ENCODE measurements around the gene RBM17. TPM values are rescaled to one million over a fixed set of nuclear protein-coding genes. Genes with fewer than 3 reads are reported as not detected.

RBM17 gene
- total RNA-seq, 1 experiment from 2014 or later: 28.4 TPM

DNA sequence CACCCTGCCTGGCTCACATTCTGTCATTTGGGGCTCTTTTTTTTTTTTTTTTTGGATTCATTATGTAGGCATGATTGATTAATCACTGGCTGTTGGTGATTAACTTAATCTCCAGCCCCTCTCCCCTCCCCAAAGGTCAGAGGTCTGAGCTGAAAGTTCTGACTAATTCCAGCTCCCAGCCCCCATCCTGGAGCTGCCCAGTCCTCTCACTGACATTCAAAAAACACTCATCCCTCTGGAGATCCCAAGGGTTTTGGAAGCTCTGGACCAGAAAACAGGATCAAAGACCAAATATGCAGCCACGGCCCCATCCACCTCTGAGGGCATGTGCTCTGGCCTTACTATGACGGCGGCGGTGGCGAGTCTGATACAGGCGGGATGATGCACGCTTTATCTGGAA is 53.8 kb downstream of the RBM17 start:
- intact Hi-C loops (cut with micrococcal nuclease): loop anchor here (5.0 kb wide), 1 partner anchor 60 kb away; the partner anchor contains the start of gene PFKFB3
- ChIA-PET POLR2A (ENCODE audit: unreplicated experiment) (no interaction called here), CTCF (interaction anchor here (0.7 kb wide), 1 partner anchor 28 kb away, joined by 4 read pairs; no protein-coding TSS in a partner anchor)

DNA sequence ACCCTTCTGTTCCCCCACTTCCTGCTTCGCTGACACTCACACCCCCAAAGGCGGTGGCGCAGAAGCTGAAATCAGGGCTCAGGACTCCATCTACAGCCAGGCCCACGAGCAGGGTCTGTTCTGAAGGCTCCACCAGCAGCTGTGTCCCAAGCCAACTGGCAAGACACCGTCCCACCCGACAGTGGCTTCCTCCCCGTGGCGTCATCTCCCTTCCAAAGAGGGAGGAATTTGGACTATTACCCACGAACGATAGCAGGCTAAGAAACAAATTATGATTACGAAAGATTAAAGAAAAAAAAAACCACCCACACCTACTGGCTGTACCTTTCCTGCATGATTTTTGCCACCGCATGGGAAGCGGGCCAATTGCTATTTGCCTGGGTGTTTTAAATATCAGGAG is 54.3 kb downstream of the RBM17 start:
- ATAC-seq: no peak
- ChIA-PET POLR2A (ENCODE audit: unreplicated experiment) (no interaction called here), CTCF (interaction anchor here (0.7 kb wide), 1 partner anchor 28 kb away, joined by 4 read pairs; no protein-coding TSS in a partner anchor)
- H3K9me2 ChIP-seq (replicated peaks; ENCODE audit: low read length): no peaks in the 10 kb centered on the region
- H3K27me3 ChIP-seq (ENCODE audit: low read length): no peaks in the 10 kb centered on the region
- intact Hi-C loops (cut with micrococcal nuclease): loop anchor here (5.0 kb wide), 1 partner anchor 59 kb away; the partner anchor contains the start of gene PFKFB3
- no peaks in the 10 kb centered on the region for H3F3A ChIP-seq (ENCODE audit: low read length, unreplicated experiment)
- DNase-seq: no peak
- no TSS peak for BruUV-seq (replicated peaks)
- H3K79me2 ChIP-seq (ENCODE audit: low read length): peaks cover 11% of the 10 kb centered on the region
- H3K4me1 ChIP-seq (ENCODE audit: insufficient read depth, low read length): peaks cover 6% of the 10 kb centered on the region; the same call in 1 of the 2 replicates
- H4K20me1 ChIP-seq (ENCODE audit: low read length): no peaks in the 10 kb centered on the region
- H3K9ac ChIP-seq (ENCODE audit: low read length): no peak overlapping the region
- H3K4me3 ChIP-seq (ENCODE audit: low read length): no peak overlapping the region
- H2AFZ ChIP-seq (ENCODE audit: low read length): no peak overlapping the region
- no peaks in the 10 kb centered on the region for H3K36me3 ChIP-seq (ENCODE audit: low read depth, low read length)
- H3K9me3 ChIP-seq (ENCODE audit: low read length): no peaks in the 10 kb centered on the region
- H3K27ac ChIP-seq (ENCODE audit: low read length): no peak overlapping the region
- H3K4me2 ChIP-seq (ENCODE audit: low read length): no peak overlapping the region
- TF ChIP-seq, protein P1, sequence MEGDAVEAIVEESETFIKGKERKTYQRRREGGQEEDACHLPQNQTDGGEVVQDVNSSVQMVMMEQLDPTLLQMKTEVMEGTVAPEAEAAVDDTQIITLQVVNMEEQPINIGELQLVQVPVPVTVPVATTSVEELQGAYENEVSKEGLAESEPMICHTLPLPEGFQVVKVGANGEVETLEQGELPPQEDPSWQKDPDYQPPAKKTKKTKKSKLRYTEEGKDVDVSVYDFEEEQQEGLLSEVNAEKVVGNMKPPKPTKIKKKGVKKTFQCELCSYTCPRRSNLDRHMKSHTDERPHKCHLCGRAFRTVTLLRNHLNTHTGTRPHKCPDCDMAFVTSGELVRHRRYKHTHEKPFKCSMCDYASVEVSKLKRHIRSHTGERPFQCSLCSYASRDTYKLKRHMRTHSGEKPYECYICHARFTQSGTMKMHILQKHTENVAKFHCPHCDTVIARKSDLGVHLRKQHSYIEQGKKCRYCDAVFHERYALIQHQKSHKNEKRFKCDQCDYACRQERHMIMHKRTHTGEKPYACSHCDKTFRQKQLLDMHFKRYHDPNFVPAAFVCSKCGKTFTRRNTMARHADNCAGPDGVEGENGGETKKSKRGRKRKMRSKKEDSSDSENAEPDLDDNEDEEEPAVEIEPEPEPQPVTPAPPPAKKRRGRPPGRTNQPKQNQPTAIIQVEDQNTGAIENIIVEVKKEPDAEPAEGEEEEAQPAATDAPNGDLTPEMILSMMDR (conservative IDR thresholded peaks at IDR 0.05; ENCODE audit: low read depth, low read length): no peak
- TF ChIP-seq EZH2phosphoT487 (IDR thresholded peaks at IDR 0.05; ENCODE audit: borderline replicate concordance, low read length) (no peak), EZH2 (IDR thresholded peaks at IDR 0.05; ENCODE audit: low read length, unreplicated experiment) (no peak)

More for the DNA sequence above, 53.8 kb downstream of the RBM17 start:
- Histone ChIP-seq H3K27ac (ENCODE audit: low read length) (no peak overlapping the region), H3K27me3 (ENCODE audit: low read length) (no peaks in the 10 kb centered on the region), H3K36me3 (ENCODE audit: low read depth, low read length) (no peaks in the 10 kb centered on the region), H3K9ac (ENCODE audit: low read length) (no peak overlapping the region), H3K4me1 (ENCODE audit: insufficient read depth, low read length) (peaks cover 6% of the 10 kb centered on the region; the same call in 1 of the 2 replicates), H3K9me3 (ENCODE audit: low read length) (no peaks in the 10 kb centered on the region), H3K79me2 (ENCODE audit: low read length) (peaks cover 11% of the 10 kb centered on the region), H3K4me3 (ENCODE audit: low read length) (no peak overlapping the region), H4K20me1 (ENCODE audit: low read length) (no peaks in the 10 kb centered on the region), H3K9me2 (replicated peaks; ENCODE audit: low read length) (no peaks in the 10 kb centered on the region), H3F3A (ENCODE audit: low read length, unreplicated experiment) (no peaks in the 10 kb centered on the region), H3K4me2 (ENCODE audit: low read length) (no peak overlapping the region), H2AFZ (ENCODE audit: low read length) (no peak overlapping the region)
- TF ChIP-seq EZH2 (IDR thresholded peaks at IDR 0.05; ENCODE audit: low read length, unreplicated experiment): no peak
- no peak for TF ChIP-seq EZH2phosphoT487 (IDR thresholded peaks at IDR 0.05; ENCODE audit: borderline replicate concordance, low read length)
- TF ChIP-seq, protein P1 (conservative IDR thresholded peaks at IDR 0.05; ENCODE audit: low read depth, low read length): no peak
- no TSS peak for BruUV-seq (replicated peaks)
- ATAC-seq (no peak), DNase-seq (no peak)

DNA sequence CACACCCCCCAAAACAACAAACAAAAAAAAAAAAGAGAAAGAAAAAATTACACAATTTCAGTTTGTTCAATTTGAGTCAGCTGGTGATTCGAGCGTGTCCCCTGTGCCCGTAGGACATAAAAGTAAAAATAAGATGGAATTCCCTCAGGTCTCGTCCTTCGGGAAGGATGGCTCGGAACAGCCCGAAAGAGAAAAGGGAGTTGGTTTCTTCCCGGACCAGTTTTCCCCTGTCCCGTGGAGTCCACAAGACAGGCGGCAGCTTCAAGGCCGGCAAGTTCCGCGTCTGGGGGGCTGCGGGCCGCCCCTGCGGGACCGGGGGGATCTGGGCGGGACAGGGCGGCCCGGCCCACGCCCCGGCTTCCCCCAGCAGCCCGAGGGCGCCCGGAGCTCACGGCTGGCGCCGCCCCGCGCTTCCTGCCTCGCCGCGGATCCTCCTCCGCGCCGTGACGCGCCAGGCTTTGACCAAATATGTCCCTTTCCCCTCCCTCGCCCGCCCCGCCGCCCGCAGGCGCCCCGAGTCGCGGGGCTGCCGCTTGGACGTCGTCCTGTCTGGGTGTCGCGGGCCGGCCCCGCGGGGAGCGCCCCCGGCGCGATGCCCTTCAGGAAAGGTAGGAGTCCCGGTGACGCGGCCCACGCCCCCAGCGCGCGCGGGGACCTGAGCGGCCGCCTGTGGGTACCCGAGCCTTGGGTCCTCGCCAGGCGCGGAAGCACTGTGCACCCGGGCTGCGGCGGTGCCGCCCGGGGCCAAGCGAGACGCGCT is 55.8 kb downstream of the RBM17 start:
- DNase-seq: peak; percentile 70
- TF ChIP-seq EZH2 (IDR thresholded peaks at IDR 0.05; ENCODE audit: low read length, unreplicated experiment) (no peak), EZH2phosphoT487 (IDR thresholded peaks at IDR 0.05; ENCODE audit: borderline replicate concordance, low read length) (no peak)
- TF ChIP-seq, protein P1 (conservative IDR thresholded peaks at IDR 0.05; ENCODE audit: low read depth, low read length): no peak
- Histone ChIP-seq H3K9me3 (ENCODE audit: low read length) (no peaks in the 10 kb centered on the region), H3K4me2 (ENCODE audit: low read length) (peak overlapping the region; percentile 80), H3K79me2 (ENCODE audit: low read length) (peaks cover 11% of the 10 kb centered on the region), H4K20me1 (ENCODE audit: low read length) (no peaks in the 10 kb centered on the region), H3K4me3 (ENCODE audit: low read length) (peak overlapping the region; percentile 75), H3F3A (ENCODE audit: low read length, unreplicated experiment) (no peaks in the 10 kb centered on the region), H3K27me3 (ENCODE audit: low read length) (no peaks in the 10 kb centered on the region), H2AFZ (ENCODE audit: low read length) (peak overlapping the region; percentile 71), H3K4me1 (ENCODE audit: insufficient read depth, low read length) (peaks cover 6% of the 10 kb centered on the region; the same call in 1 of the 2 replicates), H3K36me3 (ENCODE audit: low read depth, low read length) (no peaks in the 10 kb centered on the region), H3K9ac (ENCODE audit: low read length) (peak overlapping the region; percentile 56), H3K27ac (ENCODE audit: low read length) (no peak overlapping the region), H3K9me2 (replicated peaks; ENCODE audit: low read length) (no peaks in the 10 kb centered on the region)
- ChIA-PET POLR2A (ENCODE audit: unreplicated experiment) (no interaction called here), CTCF (no interaction called here)
- peak; percentile 68 for ATAC-seq
- intact Hi-C loops (cut with micrococcal nuclease): loop anchor here (5.0 kb wide), 1 partner anchor 58 kb away; the partner anchor contains the start of gene PFKFB3
- no TSS peak for BruUV-seq (replicated peaks)

Measured in PC-3 (cell line).